Kidney (tissue), 14 donors: Measurements from ENCODE around the gene PPP6R2. TPM values are rescaled to one million over a fixed set of nuclear protein-coding genes. Genes with fewer than 3 reads are reported as not detected.
A peak's percentile ranks its signal among the peaks of the same experiment; 100 is the strongest.

Experiments
- DNase-seq, 5 donors: peaks; one replicate each; pipeline ENCODE4 v3.0.0-alpha.2; 2013 to 2020
- FAIRE-seq: peaks from 2 replicates; lab custom pipeline; 2012; peaks lifted over from hg19 to GRCh38; lab: Jason Lieb, UNC
- H3K27ac ChIP-seq, 2 donors: one replicate each; pipeline ENCODE4 v1.7.0; 2013; ENCODE audit warnings: low read depth in 2 of 2, low read length in 2 of 2, inconsistent platforms in 1 of 2
- H3K27me3 ChIP-seq: one replicate; pipeline ENCODE4 v1.7.1; 2013; ENCODE audit warnings: low read length, inconsistent platforms; ENCODE audit not compliant: control insufficient read depth, insufficient read depth
- H3K36me3 ChIP-seq, 3 donors: one replicate each; pipeline versions ENCODE4 v1.7.0 to v1.7.1; 2013; ENCODE audit warnings: low read length in 3 of 3, control low read depth in 1 of 3, inconsistent platforms in 1 of 3; ENCODE audit not compliant: insufficient read depth in 3 of 3, control insufficient read depth in 2 of 3
- H3K4me1 ChIP-seq, 3 donors: one replicate each; pipeline versions ENCODE4 v1.7.0 to v1.7.1; 2013; ENCODE audit warnings: low read length in 3 of 3, inconsistent platforms in 1 of 3, low read depth in 1 of 3; ENCODE audit not compliant: control insufficient read depth in 2 of 3, insufficient read depth in 2 of 3
- H3K4me3 ChIP-seq, 3 donors: one replicate each; pipeline versions ENCODE4 v1.7.0 to v1.8.1; 2013; ENCODE audit warnings: low read length in 3 of 3, control low read depth in 1 of 3, inconsistent platforms in 1 of 3
- H3K9ac ChIP-seq, 3 donors: one replicate each; pipeline versions ENCODE4 v1.7.0 to v1.7.1; 2013; ENCODE audit warnings: low read length in 3 of 3, control low read depth in 1 of 3, inconsistent platforms in 1 of 3
- H3K9me3 ChIP-seq, 3 donors: one replicate each; pipeline versions ENCODE4 v1.7.0 to v1.7.1; 2013; ENCODE audit warnings: low read length in 3 of 3, control low read depth in 1 of 3, inconsistent platforms in 1 of 3; ENCODE audit not compliant: control insufficient read depth in 2 of 3, insufficient read depth in 1 of 3
- CTCF ChIP-seq: IDR thresholded peaks from 3 replicates; pipeline ENCODE4 v1.5.1; 2012; ENCODE audit warnings: mild to moderate bottlenecking, moderate library complexity, borderline replicate concordance; ENCODE audit not compliant: insufficient read depth; ENCODE audit errors: extremely low read depth
- intact Hi-C: fragments of 100-400 bp; cut with DNase I; formaldehyde crosslinking; loops from one replicate; pipeline ENCODE4 v1.11.1; 2022
- polyA plus RNA-seq: library from polyadenylated mRNA; stranded (reverse); fragments of 350-450 nt; fragmentation: Illumina TruSeq; extraction: RNeasy Lipid Tissue Mini Kit (QIAGEN cat#74804); gene quantifications from one replicate; pipeline ENCODE4 v1.2.3, GENCODE V29; 2014; ENCODE audit warnings: low read depth, low replicate concordance; ENCODE audit not compliant: insufficient read depth
- total RNA-seq: library from RNA; stranded (reverse); fragmentation: NEBNext Ultra II Directional; extraction: Animal tissue kit (Norgen Biotek cat#: 25700); gene quantifications from one replicate; pipeline ENCODE4 v1.2.1, GENCODE V29; 2021
- donor health status: control.
- donor health status: control.
- donor health status: control.
- donor health status: control.
- donor health status: control.
- donor health status: DM: yes; HTN: yes; CAD: no.
- donor health status: Normal renal cell carcinoma (clear cell type).

PPP6R2 gene
- total and polyA plus RNA-seq, 2 donors from 2014 or later = 39.4 to 53.8 TPM

- FAIRE-seq (no peak), DNase-seq (peak in 2 of 5 donors; percentile 43 to 65)
- peak overlapping the region; percentile 6 to 63 for H3K27ac ChIP-seq
- intact Hi-C loops = no loop called here
- no peak overlapping the region for H3K4me3 ChIP-seq
- H3K27me3 ChIP-seq = no peaks in the 10 kb centered on the region
- H3K4me1 ChIP-seq = peaks cover 0 to 68% (median 40%) of the 10 kb centered on the region in 3 donors
- TF ChIP-seq CTCF = no peak
- no peak overlapping the region for H3K9ac ChIP-seq
- no peaks in the 10 kb centered on the region for H3K36me3 ChIP-seq
- no peaks in the 10 kb centered on the region for H3K9me3 ChIP-seq
Observed at GRCh38 chr22:50302564-50302963, 40.6 kb upstream of the PPP6R2 start.

DNA sequence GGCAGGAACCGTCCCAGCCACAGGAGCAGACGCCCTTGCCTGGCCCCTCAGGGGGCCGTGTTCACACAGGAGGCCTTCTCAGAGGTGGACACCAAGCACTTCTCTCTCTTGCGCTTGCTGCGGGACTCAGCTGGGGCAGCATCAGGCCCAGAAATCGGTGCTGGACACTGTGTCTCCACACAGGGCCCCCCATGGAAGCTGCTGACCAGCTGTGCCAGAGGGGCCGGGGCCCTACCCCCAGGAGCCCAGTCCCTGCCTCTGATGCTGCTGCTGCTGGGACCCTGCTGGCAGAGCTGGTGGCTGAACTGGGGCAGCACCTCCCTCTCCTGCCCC, 39.6 kb upstream of the PPP6R2 start:
- no peak for TF ChIP-seq CTCF
- DNase-seq (no peak), FAIRE-seq (no peak)
- H3K9me3 ChIP-seq = no peaks in the 10 kb centered on the region
- no peak overlapping the region for H3K4me3 ChIP-seq
- intact Hi-C loops = no loop called here
- H3K9ac ChIP-seq = peak overlapping the region in 1 of 3 donors; percentile 61
- H3K4me1 ChIP-seq = peaks cover 0 to 66% (median 33%) of the 10 kb centered on the region in 3 donors
- peak overlapping the region; percentile 82 to 93 for H3K27ac ChIP-seq
- no peaks in the 10 kb centered on the region for H3K36me3 ChIP-seq
- H3K27me3 ChIP-seq = no peaks in the 10 kb centered on the region

- no peaks in the 10 kb centered on the region for H3K36me3 ChIP-seq
- no peaks in the 10 kb centered on the region for H3K27me3 ChIP-seq
- H3K4me3 ChIP-seq = peak overlapping the region in 1 of 3 donors; percentile 29
- FAIRE-seq (no peak), DNase-seq (peak in 1 of 5 donors; percentile 91)
- peaks cover 0 to 61% (median 37%) of the 10 kb centered on the region in 3 donors for H3K4me1 ChIP-seq
- peak overlapping the region; percentile 82 to 93 for H3K27ac ChIP-seq
- peak overlapping the region in 1 of 3 donors; percentile 61 for H3K9ac ChIP-seq
- no peaks in the 10 kb centered on the region for H3K9me3 ChIP-seq
- no peak for TF ChIP-seq CTCF
- intact Hi-C loops = no loop called here
Observed at GRCh38 chr22:50303848-50304527, 39.1 kb upstream of the PPP6R2 start.
